HL-60 (cell line): Measurements from ENCODE around the gene BZW2.

ENCODE experiments used
- CTCF ChIP-seq: IDR thresholded peaks from one replicate; pipeline ENCODE4 v1.5.1; 2011; ENCODE audit warnings: low read length, control low read depth, inconsistent platforms; ENCODE audit not compliant: insufficient read depth
- POLR2AphosphoS5 ChIP-seq: IDR thresholded peaks from 2 replicates; pipeline ENCODE4 v1.6.1; 2012; ENCODE audit warnings: low read depth

GRCh38 chr7:16668978-16669377 is 23.0 kb downstream of the BZW2 start:
- TF ChIP-seq CTCF (no peak), POLR2AphosphoS5 (no peak)
